H1 (cell line): ENCODE results near the gene RASSF10. TPM values are rescaled to one million over a fixed set of nuclear protein-coding genes. Genes with fewer than 3 reads are reported as not detected.

Experiments
- CTCF ChIA-PET: fragments of 300-600 bp; sonication (Branson Sonifier 250); formaldehyde crosslinking; loops from one replicate; lab custom pipeline; 2021; ENCODE audit not compliant: partially characterized antibody; lab: Charles Lee
- POLR2A ChIA-PET: fragments of 300-600 bp; sonication (Branson Sonifier 250); formaldehyde crosslinking; loops from one replicate; lab custom pipeline; 2021; ENCODE audit warnings: inconsistent platforms; ENCODE audit not compliant: partially characterized antibody; lab: Charles Lee
- DNase-seq, 2 experiments: peaks; one replicate each; pipeline versions ENCODE4 v3.0.0 to v3.0.0-alpha.2; 2010 to 2022; ENCODE audit warnings: low spot score in 2 of 2, low read depth in 1 of 2, mixed read lengths in 1 of 2
- FAIRE-seq: peaks from 2 replicates; lab custom pipeline; 2011; peaks lifted over from hg19 to GRCh38; lab: Jason Lieb, UNC
- H2AFZ ChIP-seq: 2 replicates; pipeline ENCODE4 v1.8.1; 2012; ENCODE audit warnings: low read length, inconsistent platforms
- H2AK5ac ChIP-seq: 2 replicates; pipeline ENCODE4 v1.6.1; 2013; ENCODE audit warnings: low read depth, low read length
- H2BK120ac ChIP-seq: replicated peaks from 2 replicates; pipeline ENCODE3; 2013; ENCODE audit warnings: low read depth, low read length, inconsistent platforms
- H2BK12ac ChIP-seq: 2 replicates; pipeline ENCODE4 v1.6.1; 2013; ENCODE audit warnings: low read depth, low read length
- H2BK15ac ChIP-seq: 2 replicates; pipeline ENCODE4 v1.6.1; 2013; ENCODE audit warnings: low read length
- H2BK20ac ChIP-seq: 2 replicates; pipeline ENCODE4 v1.6.1; 2013; ENCODE audit warnings: low read length
- H2BK5ac ChIP-seq: 2 replicates; pipeline ENCODE4 v1.6.1; 2013; ENCODE audit warnings: low read depth, low read length
- H3K14ac ChIP-seq: 2 replicates; pipeline ENCODE4 v1.6.1; 2013; ENCODE audit warnings: inconsistent platforms; ENCODE audit not compliant: insufficient read length
- H3K18ac ChIP-seq: 2 replicates; pipeline ENCODE4 v1.6.1; 2013; ENCODE audit warnings: low read length; ENCODE audit errors: extremely low read depth
- H3K23ac ChIP-seq: 2 replicates; pipeline ENCODE4 v1.6.1; 2013; ENCODE audit warnings: inconsistent platforms; ENCODE audit not compliant: insufficient read length
- H3K23me2 ChIP-seq: 2 replicates; pipeline ENCODE4 v1.6.1; 2013; ENCODE audit warnings: low read depth, low read length
- H3K27ac ChIP-seq: 2 replicates; pipeline ENCODE4 v1.6.1; 2011; ENCODE audit warnings: low read depth, low read length, inconsistent platforms
- H3K27me3 ChIP-seq, 4 experiments: replicated peaks in 1 of 4; 1 replicate in 1 of 4; 2 replicates in 3 of 4; pipeline versions ENCODE4 v1.6.1 to v1.8.1; 2011 to 2013; ENCODE audit warnings: low read length in 3 of 4, mild to moderate bottlenecking in 3 of 4, inconsistent platforms in 2 of 4, mixed read lengths in 2 of 4, moderate library complexity in 1 of 4; ENCODE audit not compliant: control insufficient read depth in 3 of 4, insufficient read depth in 3 of 4; ENCODE audit errors: extremely low read depth in 1 of 4
- H3K36me3 ChIP-seq, 4 experiments: 2 replicates each; pipeline versions ENCODE4 v1.6.1 to v1.8.1; 2011 to 2013; ENCODE audit warnings: mild to moderate bottlenecking in 4 of 4, low read length in 3 of 4, moderate library complexity in 2 of 4, control low read depth in 1 of 4, inconsistent platforms in 1 of 4; ENCODE audit not compliant: insufficient read depth in 4 of 4, control insufficient read depth in 2 of 4
- H3K4ac ChIP-seq: replicated peaks from 2 replicates; pipeline ENCODE3; 2013; ENCODE audit warnings: low read length, low read depth, mixed read lengths, inconsistent platforms; ENCODE audit not compliant: insufficient read length
- H3K4me1 ChIP-seq, 4 experiments: replicated peaks in 1 of 4; 1 replicate in 1 of 4; 2 replicates in 3 of 4; pipeline versions ENCODE4 v1.6.1 to v1.8.1; 2011 to 2013; ENCODE audit warnings: low read length in 3 of 4, inconsistent platforms in 2 of 4, mixed read lengths in 1 of 4; ENCODE audit not compliant: insufficient read depth in 4 of 4, control insufficient read depth in 3 of 4
- H3K4me2 ChIP-seq, 2 experiments: 2 replicates each; pipeline versions ENCODE4 v1.6.1 to v1.8.1; 2011 to 2013; ENCODE audit warnings: low read depth in 2 of 2, low read length in 2 of 2, control low read depth in 1 of 2, inconsistent platforms in 1 of 2, mild to moderate bottlenecking in 1 of 2; ENCODE audit not compliant: insufficient read depth in 1 of 2
- H3K4me3 ChIP-seq, 4 experiments: fragments of 200-600, 300-600 bp in 1 of 4; sonication (generic), shearing (Covaris generic), sonication (Bioruptor Twin) in 1 of 4; 2 replicates each; pipeline versions ENCODE4 v1.5.1 to v1.8.1; 2011 to 2016; ENCODE audit warnings: low read length in 4 of 4, low read depth in 3 of 4, control low read depth in 2 of 4, inconsistent platforms in 2 of 4, mild to moderate bottlenecking in 2 of 4, mixed read lengths in 1 of 4, moderate library complexity in 1 of 4; ENCODE audit not compliant: insufficient read depth in 2 of 4; ENCODE audit errors: extremely low read depth in 1 of 4
- H3K56ac ChIP-seq: replicated peaks from 2 replicates; pipeline ENCODE3; 2013; ENCODE audit warnings: low read depth, mild to moderate bottlenecking, mixed read lengths, low read length, inconsistent platforms; ENCODE audit not compliant: insufficient read length
- H3K79me1 ChIP-seq: 2 replicates; pipeline ENCODE4 v1.6.1; 2013; ENCODE audit warnings: low read depth, low read length, control low read depth
- H3K79me2 ChIP-seq, 2 experiments: 2 replicates each; pipeline versions ENCODE4 v1.6.1 to v1.8.1; 2012 to 2013; ENCODE audit warnings: low read length in 2 of 2, mild to moderate bottlenecking in 2 of 2, inconsistent platforms in 1 of 2; ENCODE audit not compliant: insufficient read depth in 2 of 2, control insufficient read depth in 1 of 2
- H3K9ac ChIP-seq, 4 experiments: replicated peaks in 1 of 4; 1 replicate in 1 of 4; 2 replicates in 3 of 4; pipeline versions ENCODE4 v1.6.1 to v1.8.1; 2011 to 2013; ENCODE audit warnings: low read depth in 3 of 4, low read length in 3 of 4, control low read depth in 2 of 4, mild to moderate bottlenecking in 2 of 4, moderate library complexity in 2 of 4, inconsistent platforms in 1 of 4; ENCODE audit errors: extremely low read depth in 1 of 4
- H3K9me3 ChIP-seq, 2 experiments: 2 replicates each; pipeline versions ENCODE4 v1.6.1 to v1.8.1; 2012 to 2013; ENCODE audit warnings: mild to moderate bottlenecking in 2 of 2, moderate library complexity in 2 of 2, control low read depth in 1 of 2, inconsistent platforms in 1 of 2, low read depth in 1 of 2, low read length in 1 of 2, mixed read lengths in 1 of 2; ENCODE audit not compliant: insufficient read depth in 2 of 2
- H4K20me1 ChIP-seq, 2 experiments: replicated peaks in 1 of 2; 2 replicates each; pipeline versions ENCODE3 to v1.8.1; 2011 to 2013; ENCODE audit warnings: inconsistent platforms in 2 of 2, low read length in 2 of 2, mild to moderate bottlenecking in 1 of 2; ENCODE audit not compliant: insufficient read depth in 2 of 2, control insufficient read depth in 1 of 2
- H4K5ac ChIP-seq: 2 replicates; pipeline ENCODE4 v1.6.1; 2013; ENCODE audit warnings: low read length, low read depth, mixed read lengths, inconsistent platforms; ENCODE audit not compliant: insufficient read length
- H4K8ac ChIP-seq: 2 replicates; pipeline ENCODE4 v1.8.0; 2013; ENCODE audit warnings: mild to moderate bottlenecking, moderate library complexity, low read length, inconsistent platforms; ENCODE audit not compliant: insufficient read depth; ENCODE audit errors: extremely low read depth
- H4K91ac ChIP-seq: replicated peaks from 2 replicates; pipeline ENCODE3; 2013; ENCODE audit warnings: low read length, mixed read lengths, inconsistent platforms; ENCODE audit not compliant: insufficient read length
- ATF3 ChIP-seq: IDR thresholded peaks from 2 replicates; pipeline ENCODE4 v1.6.1; 2011; ENCODE audit warnings: low read depth, mild to moderate bottlenecking, low read length; ENCODE audit not compliant: insufficient read depth
- CBX8 ChIP-seq: fragments of 300-800, 300-1000 bp; sonication (generic); IDR thresholded peaks from 2 replicates; pipeline ENCODE4 v1.7.1; 2016; ENCODE audit warnings: low read depth, low read length, borderline replicate concordance
- CHD2 ChIP-seq: IDR thresholded peaks from 2 replicates; pipeline ENCODE4 v1.6.1; 2012; ENCODE audit warnings: low read length, improper control_type of control experiment
- GTF2F1 ChIP-seq: IDR thresholded peaks from 2 replicates; pipeline ENCODE4 v1.6.1; 2012; ENCODE audit warnings: low read depth, low read length, improper control_type of control experiment, borderline replicate concordance
- RFX5 ChIP-seq: IDR thresholded peaks from 2 replicates; pipeline ENCODE4 v1.6.1; 2011; ENCODE audit warnings: low read depth, low read length, improper control_type of control experiment, borderline replicate concordance
- RNF2 ChIP-seq: fragments of 200-900, 300-1000 bp; sonication (generic); IDR thresholded peaks from 2 replicates; pipeline ENCODE4 v1.7.1; 2016; ENCODE audit warnings: borderline replicate concordance, low read depth, mild to moderate bottlenecking, antibody characterized with exemption, low read length; ENCODE audit not compliant: poor library complexity, severe bottlenecking; ENCODE audit errors: missing control alignments
- SUZ12 ChIP-seq: fragments of 200-600 bp; sonication (generic); IDR thresholded peaks from 2 replicates; pipeline ENCODE4 v1.6.1; 2012; ENCODE audit warnings: mild to moderate bottlenecking, inconsistent platforms, low read length, moderate library complexity, mixed read lengths
- TAF7 ChIP-seq: optimal IDR thresholded peaks from 2 replicates; pipeline ENCODE3; 2011; ENCODE audit warnings: low read depth, mild to moderate bottlenecking, inconsistent platforms, low read length, moderate library complexity, borderline replicate concordance
- WGBS, 2 experiments: shearing (Covaris generic) in 1 of 2; methylation state at CpG; one replicate each; pipeline versions ENCODE4 v1.1.6 to v1.1.7; 2013 to 2015; ENCODE audit warnings: low lambda C conversion rate in 2 of 2, mixed read lengths in 2 of 2, inconsistent platforms in 1 of 2, low coverage in 1 of 2, missing lambda C conversion rate in 1 of 2; ENCODE audit not compliant: insufficient replicate concordance in 2 of 2, insufficient coverage in 1 of 2, insufficient read length in 1 of 2; ENCODE audit errors: extremely low coverage in 1 of 2, missing lambda C conversion rate in 1 of 2; 5-methylcytosine and 5-hydroxymethylcytosine counted together
- polyA plus RNA-seq, 7 experiments: library from polyadenylated mRNA; depleted of rRNA in 3 of 7; stranded (reverse) in 5 of 7; unstranded in 2 of 7; fragments of >200 nt in 5 of 7; fragments of 200-250 nt in 2 of 7; gene quantifications; 1 replicate in 5 of 7; 2 replicates in 1 of 7; 4 replicates in 1 of 7; pipeline versions ENCODE4 v1.2.1 to v1.2.3, GENCODE V29; 2011 to 2013; ENCODE audit warnings: missing spikeins in 2 of 7, mixed read lengths in 2 of 7
- total RNA-seq: library from RNA; stranded (reverse); fragmentation: NEBNext Ultra II Directional; extraction: Animal tissue kit (Norgen Biotek cat#: 25700); gene quantifications from 2 replicates; pipeline ENCODE4 v1.2.1, GENCODE V29; 2021

The RASSF10 gene
- total and polyA plus RNA-seq, 2 of the 8 experiments (the other 6 are each of a cell fraction or from before 2014, with no cell fraction given), result 0.51 to 1.8 TPM

GRCh38 chr11:13000721-13001120, 8.4 kb upstream of the RASSF10 start:
- H2BK12ac ChIP-seq, result no peak overlapping the region
- TF ChIP-seq TAF7, result no peak
- no peak for TF ChIP-seq ATF3
- TF ChIP-seq RNF2, result no peak
- TF ChIP-seq RFX5, result no peak
- no peak for TF ChIP-seq CBX8
- TF ChIP-seq GTF2F1, result no peak
- no peak for TF ChIP-seq CHD2
- TF ChIP-seq SUZ12, result no peak

More at GRCh38 chr11:13000721-13001120, 8.4 kb upstream of the RASSF10 start:
- peaks cover 0 to 1% (median 0%) of the 10 kb centered on the region in 4 experiments; a peak in 1 of 7 replicates for H3K27me3 ChIP-seq
- H3K79me2 ChIP-seq, result no peaks in the 10 kb centered on the region
- H3K36me3 ChIP-seq, result no peaks in the 10 kb centered on the region
- no peak overlapping the region for H3K4me3 ChIP-seq
- H3K9ac ChIP-seq, result no peak overlapping the region
- ChIA-PET CTCF (no interaction called here), POLR2A (interaction anchor here (1.2 kb wide), 1 partner anchor 8 kb away, joined by 3 read pairs; the partner anchor contains the start of gene RASSF10)
- H3K4ac ChIP-seq, result no peak overlapping the region
- H4K91ac ChIP-seq, result no peak overlapping the region
- no peak overlapping the region for H3K27ac ChIP-seq
- H2BK15ac ChIP-seq, result no peak overlapping the region
- WGBS, 2 experiments, result 95% methylated on average over 5 of the region's 5 CpGs; no CpG with 5 or more reads in 1 of the 2 experiments
- no peak overlapping the region for H3K4me2 ChIP-seq
- no peak overlapping the region for H3K56ac ChIP-seq
- H2BK5ac ChIP-seq, result no peak overlapping the region
- H3K23ac ChIP-seq, result no peak overlapping the region
- H3K79me1 ChIP-seq, result no peaks in the 10 kb centered on the region
- no peak overlapping the region for H2BK120ac ChIP-seq
- FAIRE-seq, result no peak
- peaks cover 0 to 9% (median 1%) of the 10 kb centered on the region in 4 experiments; a peak in 4 of 7 replicates for H3K4me1 ChIP-seq
- no peaks in the 10 kb centered on the region for H3K23me2 ChIP-seq
- H2BK20ac ChIP-seq, result no peak overlapping the region
- no peak overlapping the region for H2AK5ac ChIP-seq
- no peak overlapping the region for H4K5ac ChIP-seq
- no peak overlapping the region for H2AFZ ChIP-seq
- H3K14ac ChIP-seq, result no peak overlapping the region
- no peak overlapping the region for H3K18ac ChIP-seq
- H4K20me1 ChIP-seq, result no peaks in the 10 kb centered on the region
- DNase-seq, result no peak
- H3K9me3 ChIP-seq, result no peaks in the 10 kb centered on the region
- no peak overlapping the region for H4K8ac ChIP-seq
